Stimulated activated CD8-positive, alpha-beta memory T cell treated with anti-CD3 and anti-CD28 coated beads, Interleukin-7, amount 100 ng/mL, for 1 hour (primary cell): ENCODE measurements around the gene SYCP1.
"Not testable (repeated sequence)": the region's sequence is repeated elsewhere in the genome, so short reads cannot be mapped to it uniquely, and the experiment has no call there.

Source experiments
- DNase-seq, 2 donors: peaks; one replicate each; pipeline ENCODE4 v3.0.0-alpha.2; 2020; ENCODE audit warnings: low read depth in 2 of 2

Gene SYCP1

DNA sequence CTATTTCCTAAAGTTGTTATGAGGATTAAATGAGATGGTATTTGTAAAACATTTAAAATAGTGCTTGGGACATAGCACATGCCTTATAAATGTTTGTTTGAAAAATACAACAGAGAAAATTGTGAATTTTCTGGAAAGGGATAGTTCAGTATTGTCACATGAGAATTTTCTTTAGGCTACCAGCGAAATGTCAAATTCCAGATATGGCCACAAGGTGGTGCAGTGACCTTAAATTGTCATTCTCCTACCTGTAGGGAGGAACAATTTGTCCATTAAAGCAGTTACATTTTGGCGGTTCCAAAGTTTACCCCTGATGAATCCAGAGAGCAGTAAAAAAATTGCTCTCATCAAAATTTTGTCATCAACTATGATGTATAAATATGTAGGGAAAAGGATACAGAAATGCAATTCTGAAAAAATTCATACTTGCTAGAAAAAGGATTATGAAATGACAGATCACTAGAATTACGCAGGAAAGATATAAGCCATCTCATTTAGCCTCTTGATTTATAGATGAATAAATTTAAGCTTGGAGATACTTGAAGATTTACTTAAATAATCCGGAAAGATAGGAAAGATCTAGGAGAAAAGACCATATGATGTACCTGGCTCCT lies 124.7 kb downstream of the SYCP1 start:
- peak; percentile 37 to 49 for DNase-seq

DNA sequence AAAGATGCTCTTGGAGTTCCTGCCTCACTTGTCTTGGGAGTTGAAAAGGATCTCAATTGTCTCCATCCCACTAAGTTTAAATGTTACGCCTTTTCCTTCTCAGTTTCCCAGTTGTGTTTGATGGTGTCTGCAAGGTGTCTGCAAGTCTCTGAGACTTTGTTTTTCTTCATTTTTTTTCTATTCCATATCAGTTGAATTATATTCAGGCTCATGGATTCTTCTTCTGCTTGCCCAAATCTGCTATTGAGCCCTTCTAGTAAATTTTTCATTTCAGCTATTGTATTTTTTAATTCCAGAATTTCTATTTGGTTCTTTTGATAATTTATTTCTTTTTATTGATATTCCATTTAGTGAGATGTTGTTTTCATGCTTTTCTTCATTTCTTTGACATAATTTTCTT lies 127.6 kb downstream of the SYCP1 start:
- DNase-seq, result no peak

DNA sequence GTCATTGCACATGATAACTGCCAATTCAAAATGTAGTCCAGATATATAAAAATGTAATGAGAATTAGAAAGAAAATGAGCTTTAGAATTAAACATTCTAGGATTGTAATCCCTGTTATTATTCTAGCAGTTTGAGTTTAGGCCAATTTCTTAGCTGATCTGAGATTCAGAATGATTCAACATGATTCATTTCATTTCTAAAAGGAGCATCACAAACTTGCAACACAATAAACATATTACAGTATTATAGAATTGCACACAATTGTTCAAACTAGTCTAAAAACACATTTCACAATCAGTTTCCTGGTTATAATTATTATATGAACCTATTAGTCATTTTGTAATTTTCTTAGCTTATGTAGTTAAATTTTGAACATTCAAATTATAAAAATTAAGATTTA lies 131.6 kb downstream of the SYCP1 start:
- no peak for DNase-seq

DNA sequence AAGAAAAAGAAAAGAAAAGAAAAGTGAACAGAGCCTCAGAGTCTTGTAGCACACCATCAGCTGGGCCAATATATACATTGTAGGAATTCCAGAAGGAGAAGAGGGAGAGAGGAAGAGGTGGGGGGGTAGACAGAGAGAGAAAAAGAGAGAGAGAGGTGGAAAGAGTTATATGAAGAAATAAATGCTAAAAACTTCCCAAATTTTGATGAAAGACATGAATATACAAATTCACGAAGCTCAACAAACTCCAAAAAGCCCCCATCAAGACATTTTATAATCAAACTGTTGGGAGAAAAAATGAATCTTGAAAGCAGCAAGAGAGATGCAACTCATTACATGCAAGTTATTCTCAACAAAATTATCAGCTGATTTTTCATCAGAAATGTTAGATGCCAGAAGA lies 133.4 kb downstream of the SYCP1 start:
- no peak for DNase-seq

DNA sequence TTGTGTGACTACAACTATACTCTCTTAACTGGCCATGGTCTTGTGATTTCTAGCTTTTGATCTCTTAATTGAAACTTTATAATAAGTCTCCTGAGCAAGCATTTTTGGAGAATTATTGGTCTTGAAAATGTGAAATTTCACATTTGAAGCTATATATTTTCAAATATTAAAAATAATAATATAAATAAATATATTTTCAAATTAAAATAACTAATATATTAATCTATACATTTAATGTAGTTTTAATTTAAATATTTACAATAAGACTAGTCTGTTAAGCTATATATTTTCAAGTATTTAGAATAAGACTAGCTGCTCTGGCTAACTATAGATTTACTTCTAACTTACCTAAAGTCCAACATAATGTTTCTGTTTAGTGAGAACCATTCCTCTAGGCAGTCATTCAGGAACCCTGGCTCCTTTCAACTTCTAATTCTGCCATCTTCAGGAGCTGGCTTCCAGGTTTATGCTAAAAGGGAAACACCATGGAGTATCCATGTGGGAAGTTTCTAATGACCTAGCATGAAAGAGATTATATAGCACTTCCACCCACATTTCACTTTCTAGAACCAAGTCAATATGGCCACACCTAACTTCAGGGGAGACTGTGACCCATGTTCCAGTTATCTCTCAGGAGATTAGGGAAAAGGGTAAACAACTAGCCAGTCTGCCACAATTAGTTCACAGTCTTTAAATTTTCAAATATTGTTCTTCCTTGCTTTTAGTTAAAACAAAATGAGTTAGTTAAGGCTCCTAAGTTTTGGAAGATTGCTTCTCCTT lies 143.0 kb downstream of the SYCP1 start:
- DNase-seq, result no peak

DNA sequence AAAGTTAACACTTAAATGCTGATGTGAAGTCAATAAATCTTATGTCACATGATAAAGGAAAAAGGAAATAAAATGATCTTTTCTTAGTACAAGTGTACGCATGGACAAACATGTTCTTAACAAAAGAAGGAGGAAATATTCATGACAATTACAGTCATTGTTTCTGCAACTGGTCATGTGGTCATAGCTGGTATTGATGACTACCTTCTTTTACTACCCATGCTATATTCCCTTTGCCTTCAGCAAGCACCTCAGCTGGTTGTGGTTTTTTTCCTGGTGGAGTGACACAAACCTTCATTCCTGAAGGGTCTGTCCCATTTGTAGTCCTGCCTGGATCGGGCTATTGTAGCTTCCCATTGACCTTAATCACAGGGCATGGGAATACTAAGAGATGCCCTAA lies 151.5 kb downstream of the SYCP1 start:
- DNase-seq, result no peak

DNA sequence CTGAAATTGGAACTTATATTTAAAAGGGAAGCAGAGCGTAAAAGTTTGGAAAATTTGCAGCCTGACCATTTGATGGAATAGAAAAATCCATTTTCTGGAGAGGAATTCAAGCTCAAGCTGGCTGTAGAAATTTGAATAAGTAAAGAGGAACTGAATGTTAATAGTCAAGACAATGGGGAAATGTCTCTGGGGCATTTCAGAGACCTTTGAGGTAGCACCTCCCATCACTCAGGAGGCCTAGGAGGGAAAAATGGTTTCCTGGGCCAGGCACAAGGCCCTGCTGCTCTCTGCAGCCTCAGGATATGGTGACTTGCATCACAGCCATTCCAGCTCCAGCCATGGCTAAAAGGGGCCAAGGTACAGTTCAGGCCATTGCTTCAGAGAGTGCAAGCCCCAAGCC lies 157.3 kb downstream of the SYCP1 start:
- no peak for DNase-seq

DNA sequence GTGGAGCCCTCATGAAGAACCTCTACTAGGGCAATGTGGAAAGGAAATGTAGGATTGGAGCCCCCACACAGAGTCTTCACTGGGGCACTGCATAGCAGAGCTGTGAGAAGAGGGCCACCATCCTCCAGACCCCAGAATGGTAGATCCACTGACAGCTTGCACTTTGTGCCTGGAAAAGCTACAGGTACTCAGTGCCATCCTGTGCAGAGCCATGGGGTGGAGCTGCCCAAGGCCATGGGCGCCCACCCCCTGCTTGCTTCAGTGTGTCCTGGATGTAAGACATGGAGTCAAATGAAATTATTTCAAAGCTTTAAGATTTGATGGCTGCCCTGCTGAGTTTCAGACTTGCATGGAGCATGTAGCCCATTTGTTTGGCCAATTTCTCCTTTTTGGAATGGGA lies 157.8 kb downstream of the SYCP1 start:
- no peak for DNase-seq

DNA sequence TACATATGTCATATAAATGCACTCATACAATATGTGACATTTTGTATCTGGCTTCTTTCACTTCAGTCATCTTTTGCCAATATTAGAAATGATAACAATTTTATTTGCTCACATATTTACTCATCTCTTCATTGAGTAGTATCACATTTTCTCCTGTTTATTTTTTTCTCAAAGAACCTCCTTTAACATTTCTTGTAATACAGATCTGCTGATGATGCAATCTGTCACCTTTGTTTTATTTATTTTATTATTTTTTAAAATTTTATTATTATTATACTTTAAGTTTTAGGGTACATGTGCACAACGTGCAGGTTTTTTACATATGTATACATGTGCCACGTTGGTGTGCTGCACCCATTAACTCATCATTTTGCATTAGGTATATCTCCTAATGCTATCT lies 159.1 kb downstream of the SYCP1 start:
- DNase-seq, result no peak

DNA sequence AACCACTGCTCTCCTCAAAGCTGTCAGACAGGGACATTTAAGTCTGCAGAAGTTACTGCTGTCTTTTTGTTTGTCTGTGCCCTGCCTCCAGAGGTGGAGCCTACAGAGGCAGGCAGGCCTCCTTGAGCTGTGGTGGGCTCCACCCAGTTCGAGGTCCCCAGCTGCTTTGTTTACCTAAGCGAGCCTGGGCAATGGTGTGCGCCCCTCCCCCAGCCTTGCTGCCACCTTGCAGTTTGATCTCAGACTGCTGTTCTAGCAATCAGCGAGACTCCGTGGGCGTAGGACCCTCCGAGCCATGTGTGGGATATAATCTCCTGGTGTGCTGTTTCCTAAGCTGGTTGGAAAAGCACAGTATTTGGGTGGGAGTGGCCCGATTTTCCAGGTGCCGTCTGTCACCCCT lies 164.9 kb downstream of the SYCP1 start:
- not testable (repeated sequence) for DNase-seq

DNA sequence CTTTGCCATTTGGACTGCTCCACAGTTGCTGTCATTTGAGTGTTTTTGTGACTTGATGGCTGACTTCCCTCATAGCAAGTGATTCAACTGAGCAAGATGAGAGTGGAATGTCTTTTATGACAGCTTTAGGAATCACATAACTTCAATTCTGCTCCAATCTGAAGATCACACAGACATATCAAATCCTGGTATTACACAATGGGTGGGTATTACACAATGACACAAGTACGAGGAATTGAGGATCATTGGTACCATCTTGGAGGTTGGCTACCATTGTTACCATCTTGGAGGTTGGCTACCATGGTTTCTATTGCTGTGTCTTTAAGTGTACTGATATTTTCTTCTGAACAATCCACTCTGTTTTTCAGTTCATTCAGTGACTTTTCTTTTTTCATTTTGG lies 166.5 kb downstream of the SYCP1 start:
- DNase-seq, result no peak

DNA sequence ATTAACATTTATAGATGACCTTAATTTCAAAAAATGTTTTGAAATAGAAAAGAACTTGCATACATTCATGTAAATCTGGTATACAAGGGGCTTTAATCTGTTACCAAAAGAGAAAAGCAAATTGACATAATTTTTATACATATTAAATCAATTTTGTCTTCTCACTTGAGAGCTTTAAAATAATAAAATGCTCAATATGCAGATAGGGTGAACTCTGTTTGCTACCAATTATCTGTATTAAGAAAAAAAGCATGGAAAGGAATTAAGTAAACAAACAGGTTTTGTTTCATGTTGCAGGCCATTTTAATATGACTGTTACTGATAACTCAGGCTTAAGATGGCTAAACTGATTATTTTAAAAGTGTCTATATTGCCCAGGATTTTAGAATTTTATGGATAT lies 168.9 kb downstream of the SYCP1 start:
- DNase-seq, result no peak

DNA sequence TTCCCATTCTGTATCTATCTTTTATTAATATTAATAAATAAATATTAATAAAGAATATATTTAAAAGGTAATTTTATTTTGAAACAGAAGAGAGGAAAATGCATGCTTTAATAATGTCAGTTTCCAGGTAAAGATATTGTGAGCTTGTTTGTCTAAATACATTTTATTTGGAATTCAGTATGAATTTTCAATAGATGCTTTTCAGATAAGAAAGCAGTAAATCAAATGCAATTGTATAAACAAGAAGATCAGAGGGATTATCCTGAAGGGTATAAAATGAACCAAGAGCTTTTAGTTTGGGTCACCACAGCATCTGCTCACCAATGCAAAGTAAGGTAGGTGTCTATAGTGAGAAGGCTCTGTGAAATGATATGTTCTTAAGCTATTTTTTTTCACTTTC lies 174.9 kb downstream of the SYCP1 start, which contains the start of gene TSHB:
TSS of gene TSHB (plus strand) at position 301 of the 400 bp plus-strand sequence. CDS start 3,537 bp downstream, outside the sequence.
- DNase-seq, result no peak

DNA sequence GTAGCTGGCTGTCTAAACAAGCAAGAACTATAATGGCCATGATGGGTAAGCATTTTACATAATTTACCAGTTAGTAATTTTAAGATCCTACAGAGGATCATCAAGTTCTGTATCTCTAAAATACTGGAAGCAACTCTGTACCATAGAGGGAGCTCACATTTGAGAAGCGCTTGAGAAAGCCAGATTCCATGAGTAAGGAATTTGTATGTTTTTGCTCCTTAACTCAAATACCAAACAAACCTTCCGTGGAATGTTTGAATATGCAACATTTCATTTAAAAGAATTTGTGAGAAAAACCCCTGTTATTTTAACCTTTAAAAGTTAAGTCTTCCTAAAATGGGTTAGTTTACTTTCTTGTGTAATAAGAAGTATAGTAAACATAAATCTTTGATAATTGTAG lies 176.9 kb downstream of the SYCP1 start:
- no peak for DNase-seq

DNA sequence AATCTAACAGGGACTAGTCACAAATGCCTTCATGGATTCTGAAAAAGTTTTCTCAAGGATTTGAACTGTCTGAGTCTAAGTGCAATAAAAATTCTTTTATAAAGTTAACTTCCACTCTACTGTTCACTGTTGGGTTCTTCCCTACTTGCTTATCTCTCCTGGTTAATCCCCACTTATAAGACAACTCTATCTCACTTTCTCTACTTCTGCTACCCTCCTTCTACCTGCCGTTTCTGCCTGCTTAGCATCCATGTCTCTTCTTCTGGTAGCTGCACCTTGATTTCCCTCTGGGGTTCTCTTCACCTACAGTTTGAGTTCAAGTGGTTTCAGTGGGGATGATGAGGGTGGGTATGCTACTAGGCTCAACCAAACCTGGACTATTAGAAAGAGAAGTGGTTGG lies 181.0 kb downstream of the SYCP1 start:
- no peak for DNase-seq

DNA sequence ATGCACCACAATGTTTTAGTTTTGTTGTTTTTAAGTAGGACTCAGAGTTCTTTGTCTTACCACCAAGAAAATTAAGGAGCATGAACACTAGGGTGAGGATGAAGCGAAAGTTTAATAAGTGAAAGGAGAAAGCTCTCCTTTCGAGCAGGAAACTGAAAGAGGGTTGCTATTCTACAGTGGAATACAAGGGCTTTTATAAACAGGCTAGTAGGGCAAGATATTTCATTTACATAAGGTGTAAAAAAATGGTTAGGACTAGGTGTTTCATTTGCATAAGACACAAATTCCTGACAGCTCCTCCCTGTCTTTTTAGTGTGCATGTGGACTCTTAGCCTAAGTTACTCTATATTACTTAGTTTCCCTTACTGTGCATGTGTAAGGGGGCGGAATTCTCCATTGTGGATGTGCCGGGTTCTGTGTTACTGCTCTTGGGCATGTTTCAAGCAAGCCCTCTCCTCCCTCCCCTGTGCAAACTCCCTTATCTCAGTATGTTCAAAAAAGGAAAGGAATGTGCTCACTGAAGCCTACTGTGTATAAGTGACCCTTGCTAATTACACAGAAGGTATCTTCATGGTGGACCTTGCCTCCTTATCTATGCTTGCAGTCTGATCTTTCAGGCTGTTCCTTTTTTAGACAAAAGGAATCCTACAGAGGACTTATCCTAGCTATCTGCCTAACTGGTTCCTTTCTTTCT lies 182.3 kb downstream of the SYCP1 start:
- DNase-seq, result no peak

DNA sequence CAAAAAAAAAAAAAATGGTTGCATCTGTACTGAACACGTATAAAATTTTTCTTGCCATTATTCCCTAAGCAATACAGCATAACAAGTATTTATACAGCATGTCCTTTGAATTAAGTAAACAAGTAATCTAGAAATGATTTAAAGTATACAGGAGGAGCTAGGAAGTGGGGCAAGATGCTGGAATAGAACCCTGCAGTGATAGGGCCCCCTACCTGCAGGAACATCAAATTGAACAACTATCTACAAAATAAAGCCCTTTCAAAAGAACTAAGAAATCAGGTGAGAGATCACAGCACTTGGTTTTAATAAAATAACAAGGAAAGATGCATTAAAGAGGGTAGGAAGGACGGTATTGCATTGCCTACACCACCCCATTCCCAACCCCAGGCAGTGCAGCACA lies 185.8 kb downstream of the SYCP1 start:
- no peak for DNase-seq

DNA sequence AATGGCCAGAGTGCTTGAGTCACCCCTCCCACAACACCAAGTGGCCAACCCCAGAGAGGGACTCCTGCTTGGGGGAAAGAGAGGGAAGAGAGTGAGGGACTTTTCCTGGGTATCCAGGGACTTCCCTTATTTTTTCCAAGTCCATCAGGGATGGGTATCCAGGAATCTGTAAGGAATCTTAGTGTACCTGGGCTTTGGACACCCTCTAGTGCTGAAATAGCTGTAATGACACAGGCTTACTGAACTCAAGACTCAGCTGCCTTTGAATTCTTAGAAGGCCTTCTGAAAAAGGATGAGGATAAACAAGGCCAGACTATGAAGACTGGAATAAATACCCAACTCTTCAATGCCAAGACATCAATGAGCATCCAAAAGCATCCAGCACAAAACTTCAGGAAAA lies 187.0 kb downstream of the SYCP1 start:
- DNase-seq, result no peak
